Measurements from ENCODE around the gene PSMB3.

DNA sequence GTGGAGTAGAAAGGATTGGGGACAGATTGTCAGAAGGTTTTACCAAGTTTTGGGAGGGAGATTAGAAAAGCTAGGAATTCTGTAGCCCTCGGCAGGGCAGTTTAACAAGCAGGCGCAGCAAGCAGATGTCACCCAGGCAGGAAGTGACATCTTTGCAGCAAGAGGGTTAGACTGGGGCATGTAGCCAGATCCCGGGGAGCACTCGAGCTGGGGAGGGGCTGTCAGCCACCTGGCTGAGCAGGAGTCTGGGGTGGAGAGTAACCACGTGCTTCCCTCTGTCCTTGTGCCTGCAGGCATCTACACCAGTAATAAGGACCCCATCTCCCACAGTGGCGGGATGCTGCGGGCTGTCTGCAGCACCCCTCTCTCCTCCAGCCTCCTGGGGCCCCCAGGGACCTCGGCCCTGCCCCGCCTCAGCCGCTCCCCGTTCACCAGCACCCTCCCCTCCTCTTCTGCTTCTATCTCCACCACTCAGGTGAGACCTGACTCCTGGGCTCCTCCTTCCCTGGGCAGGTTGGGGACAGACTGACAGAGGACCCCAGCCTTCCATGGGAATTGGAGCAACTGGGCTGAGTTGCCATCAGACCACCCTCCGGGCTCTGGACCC is 35.3 kb upstream of the PSMB3 start:
- TF ChIP-seq ESRRA (IDR thresholded peaks at IDR 0.05; ENCODE audit: borderline replicate concordance, low read depth) (no peak), MXI1 (IDR thresholded peaks at IDR 0.05; ENCODE audit: low read depth, low read length) (no peak), HDAC2 (IDR thresholded peaks at IDR 0.05) (no peak), TEAD4 (IDR thresholded peaks at IDR 0.05; ENCODE audit: low read length) (no peak), TEAD4 (CRISPR knock-in tag; IDR thresholded peaks at IDR 0.05; ENCODE audit: borderline replicate concordance) (no peak), EZH2 (IDR thresholded peaks at IDR 0.05; ENCODE audit: borderline replicate concordance, low read depth, low read length) (no peak), MAFK (IDR thresholded peaks at IDR 0.05; ENCODE audit: low read length) (no peak), NFRKB (IDR thresholded peaks at IDR 0.05; ENCODE audit: low read depth) (no peak), BHLHE40 (IDR thresholded peaks at IDR 0.05; ENCODE audit: low read length) (no peak), YY1 (IDR thresholded peaks at IDR 0.05; ENCODE audit: borderline replicate concordance in 1 of 3, control insufficient read depth in 1 of 3, extremely low read depth in 1 of 3, insufficient read depth in 3 of 3, insufficient read length in 1 of 3, insufficient replicate concordance in 2 of 3, low read depth in 1 of 3, low read length in 2 of 3) (no peak), RFX5 (IDR thresholded peaks at IDR 0.05; ENCODE audit: low read depth, low read length) (no peak)
- TF ChIP-seq, protein P1, sequence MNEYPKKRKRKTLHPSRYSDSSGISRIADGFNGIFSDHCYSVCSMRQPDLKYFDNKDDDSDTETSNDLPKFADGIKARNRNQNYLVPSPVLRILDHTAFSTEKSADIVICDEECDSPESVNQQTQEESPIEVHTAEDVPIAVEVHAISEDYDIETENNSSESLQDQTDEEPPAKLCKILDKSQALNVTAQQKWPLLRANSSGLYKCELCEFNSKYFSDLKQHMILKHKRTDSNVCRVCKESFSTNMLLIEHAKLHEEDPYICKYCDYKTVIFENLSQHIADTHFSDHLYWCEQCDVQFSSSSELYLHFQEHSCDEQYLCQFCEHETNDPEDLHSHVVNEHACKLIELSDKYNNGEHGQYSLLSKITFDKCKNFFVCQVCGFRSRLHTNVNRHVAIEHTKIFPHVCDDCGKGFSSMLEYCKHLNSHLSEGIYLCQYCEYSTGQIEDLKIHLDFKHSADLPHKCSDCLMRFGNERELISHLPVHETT (CRISPR knock-in tag; conservative IDR thresholded peaks at IDR 0.05 in 1 of 2, IDR thresholded peaks at IDR 0.05 in 1 of 2): no peak
- TF ChIP-seq, protein P2, sequence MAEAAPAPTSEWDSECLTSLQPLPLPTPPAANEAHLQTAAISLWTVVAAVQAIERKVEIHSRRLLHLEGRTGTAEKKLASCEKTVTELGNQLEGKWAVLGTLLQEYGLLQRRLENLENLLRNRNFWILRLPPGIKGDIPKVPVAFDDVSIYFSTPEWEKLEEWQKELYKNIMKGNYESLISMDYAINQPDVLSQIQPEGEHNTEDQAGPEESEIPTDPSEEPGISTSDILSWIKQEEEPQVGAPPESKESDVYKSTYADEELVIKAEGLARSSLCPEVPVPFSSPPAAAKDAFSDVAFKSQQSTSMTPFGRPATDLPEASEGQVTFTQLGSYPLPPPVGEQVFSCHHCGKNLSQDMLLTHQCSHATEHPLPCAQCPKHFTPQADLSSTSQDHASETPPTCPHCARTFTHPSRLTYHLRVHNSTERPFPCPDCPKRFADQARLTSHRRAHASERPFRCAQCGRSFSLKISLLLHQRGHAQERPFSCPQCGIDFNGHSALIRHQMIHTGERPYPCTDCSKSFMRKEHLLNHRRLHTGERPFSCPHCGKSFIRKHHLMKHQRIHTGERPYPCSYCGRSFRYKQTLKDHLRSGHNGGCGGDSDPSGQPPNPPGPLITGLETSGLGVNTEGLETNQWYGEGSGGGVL (CRISPR knock-in tag; IDR thresholded peaks at IDR 0.05): no peak
- TF ChIP-seq, protein P3, sequence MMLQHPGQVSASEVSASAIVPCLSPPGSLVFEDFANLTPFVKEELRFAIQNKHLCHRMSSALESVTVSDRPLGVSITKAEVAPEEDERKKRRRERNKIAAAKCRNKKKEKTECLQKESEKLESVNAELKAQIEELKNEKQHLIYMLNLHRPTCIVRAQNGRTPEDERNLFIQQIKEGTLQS (IDR thresholded peaks at IDR 0.05): no peak
- TF ChIP-seq, protein P3 (CRISPR knock-in tag; conservative IDR thresholded peaks at IDR 0.05): no peak
- TF ChIP-seq, protein P4, sequence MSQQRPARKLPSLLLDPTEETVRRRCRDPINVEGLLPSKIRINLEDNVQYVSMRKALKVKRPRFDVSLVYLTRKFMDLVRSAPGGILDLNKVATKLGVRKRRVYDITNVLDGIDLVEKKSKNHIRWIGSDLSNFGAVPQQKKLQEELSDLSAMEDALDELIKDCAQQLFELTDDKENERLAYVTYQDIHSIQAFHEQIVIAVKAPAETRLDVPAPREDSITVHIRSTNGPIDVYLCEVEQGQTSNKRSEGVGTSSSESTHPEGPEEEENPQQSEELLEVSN (IDR thresholded peaks at IDR 0.05; ENCODE audit: borderline replicate concordance in 1 of 2, extremely low read depth in 1 of 2, insufficient read depth in 1 of 2, insufficient read length in 1 of 2, low read depth in 1 of 2, low read length in 1 of 2, poor library complexity in 1 of 2, severe bottlenecking in 1 of 2): no peak

All from K562 (cell line).